OCI-LY7 (cell line): ENCODE data around the gene DOK3. TPM values are rescaled to one million over a fixed set of nuclear protein-coding genes. Genes with fewer than 3 reads are reported as not detected.

Source experiments
- BruUV-seq: library from RNA; stranded (reverse); fragments of 400-500 nt; replicated peaks from 2 replicates; lab custom pipeline; 2021; lab: Mats Ljungman, UMichigan
- CTCF ChIA-PET: fragments of 300-600 bp; sonication (Branson Sonifier 250); formaldehyde crosslinking; loops from one replicate; lab custom pipeline; 2022; ENCODE audit warnings: antibody characterized with exemption; ENCODE audit not compliant: unreplicated experiment; lab: Charles Lee
- POLR2A ChIA-PET: fragments of 300-600 bp; sonication (Branson Sonifier 250); formaldehyde crosslinking; loops from one replicate; lab custom pipeline; 2022; ENCODE audit warnings: antibody characterized with exemption; lab: Charles Lee
- DNase-seq: peaks from one replicate; pipeline ENCODE4 v3.0.0-alpha.2; 2015; ENCODE audit warnings: low spot score
- H2AFZ ChIP-seq: fragments of 200-600 bp; sonication (generic), shearing (Covaris generic); 2 replicates; pipeline ENCODE4 v1.6.1; 2014; ENCODE audit warnings: mild to moderate bottlenecking, antibody characterized with exemption, low read length, moderate library complexity
- H3K27ac ChIP-seq: fragments of 200-600 bp; sonication (generic); 2 replicates; pipeline ENCODE4 v1.5.1; 2014; ENCODE audit warnings: mixed run types, low read depth, mild to moderate bottlenecking, moderate library complexity, low read length, inconsistent platforms; ENCODE audit not compliant: poor library complexity, severe bottlenecking
- H3K36me3 ChIP-seq: fragments of 200-600 bp; sonication (generic); 2 replicates; pipeline ENCODE4 v1.6.1; 2014; ENCODE audit warnings: mild to moderate bottlenecking, antibody characterized with exemption, low read length, moderate library complexity, mixed read lengths; ENCODE audit not compliant: insufficient read depth
- H3K4me1 ChIP-seq: fragments of 200-600 bp; sonication (generic); 2 replicates; pipeline ENCODE4 v1.5.1; 2014; ENCODE audit warnings: mild to moderate bottlenecking, low read length; ENCODE audit not compliant: insufficient read depth, poor library complexity, severe bottlenecking
- H3K4me2 ChIP-seq: fragments of 200-600 bp; sonication (generic); 2 replicates; pipeline ENCODE4 v1.6.1; 2014; ENCODE audit warnings: mild to moderate bottlenecking, low read length
- H3K4me3 ChIP-seq: fragments of 200-600 bp; sonication (generic); 2 replicates; pipeline ENCODE4 v1.5.1; 2014; ENCODE audit warnings: mild to moderate bottlenecking, low read depth, low read length; ENCODE audit not compliant: poor library complexity, severe bottlenecking
- H3K79me2 ChIP-seq: fragments of 200-600 bp; sonication (generic); 2 replicates; pipeline ENCODE4 v1.6.1; 2016; ENCODE audit warnings: low read depth, mild to moderate bottlenecking, low read length, moderate library complexity, mixed read lengths; ENCODE audit not compliant: insufficient read depth
- H3K9me2 ChIP-seq: fragments of 200-600 bp; sonication (generic); 2 replicates; pipeline ENCODE4 v1.6.1; 2016; ENCODE audit warnings: mild to moderate bottlenecking, low read length, mixed read lengths; ENCODE audit not compliant: insufficient read depth
- H3K9me3 ChIP-seq: fragments of 200-600 bp; sonication (generic); 2 replicates; pipeline ENCODE4 v1.6.1; 2014; ENCODE audit warnings: mild to moderate bottlenecking, mixed run types, low read length, mixed read lengths
- H4K20me1 ChIP-seq: fragments of 200-600 bp; sonication (generic); 2 replicates; pipeline ENCODE4 v1.6.1; 2014; ENCODE audit warnings: mild to moderate bottlenecking, antibody characterized with exemption, low read length, moderate library complexity, mixed read lengths; ENCODE audit not compliant: insufficient read depth
- EZH2phosphoT487 ChIP-seq: fragments of 200-600 bp; sonication (generic); IDR thresholded peaks from 2 replicates; pipeline ENCODE4 v1.6.1; 2018; ENCODE audit warnings: low read depth, borderline replicate concordance, mild to moderate bottlenecking, mixed run types, antibody characterized with exemption, low read length, moderate library complexity, mixed read lengths
- intact Hi-C: fragments of 100-400 bp; cut with micrococcal nuclease; formaldehyde crosslinking; loops from one replicate; pipeline ENCODE4 v1.10.0; 2022; ENCODE audit not compliant: unreplicated experiment
- total RNA-seq, 2 experiments: library from RNA; depleted of rRNA in 1 of 2; stranded (reverse); fragments of >200 nt in 1 of 2; shearing (Covaris generic) in 1 of 2; gene quantifications; 2 replicates each; pipeline ENCODE4 v1.2.3, GENCODE V29; 2014 to 2022
- TF ChIP-seq, protein P1 (sequence below): fragments of 200-600 bp; sonication (generic); conservative IDR thresholded peaks from 2 replicates; pipeline ENCODE4 v1.5.1; 2014; ENCODE audit warnings: mild to moderate bottlenecking, antibody characterized with exemption, low read length, moderate library complexity, mixed read lengths

The DOK3 gene
- total RNA-seq, 2 experiments from 2014 or later: 186 to 260 TPM

DNA sequence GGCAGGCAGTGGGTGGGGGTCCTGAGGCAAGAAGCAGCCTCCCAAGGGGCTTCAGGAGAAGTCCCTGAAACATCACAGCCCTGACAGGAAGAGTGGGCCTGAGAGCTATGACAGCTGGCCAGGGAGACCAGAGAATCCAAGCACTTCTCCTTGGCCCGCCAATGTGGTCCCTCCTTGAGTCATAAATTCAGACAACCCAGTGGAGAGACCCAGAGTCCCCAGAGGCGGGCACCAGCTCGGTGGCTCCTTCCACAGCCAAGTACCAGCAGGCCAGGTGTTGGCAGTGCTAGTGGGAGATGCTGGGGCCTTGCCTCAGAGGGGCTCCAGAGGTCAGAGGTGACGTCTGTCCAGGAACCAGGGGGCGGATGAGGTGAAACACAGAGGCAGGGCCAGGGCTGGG is 1.6 kb upstream of the DOK3 start:
- Histone ChIP-seq H3K27ac (peak overlapping the region; percentile 95), H3K9me3 (no peaks in the 10 kb centered on the region), H3K9me2 (no peaks in the 10 kb centered on the region), H3K79me2 (peaks cover 50% of the 10 kb centered on the region), H3K4me2 (peak overlapping the region; percentile 100), H2AFZ (no peak overlapping the region; the same call in 1 of the 2 replicates), H4K20me1 (no peaks in the 10 kb centered on the region), H3K4me3 (peak overlapping the region; percentile 77), H3K36me3 (peaks cover 94% of the 10 kb centered on the region), H3K4me1 (peaks cover 56% of the 10 kb centered on the region)
- no TSS peak for BruUV-seq
- CTCF ChIA-PET: interaction anchor here (0.9 kb wide), 1 partner anchor 81 kb away, joined by 3 read pairs; the partner anchor contains the start of gene TMED9
- TF ChIP-seq, protein P1, sequence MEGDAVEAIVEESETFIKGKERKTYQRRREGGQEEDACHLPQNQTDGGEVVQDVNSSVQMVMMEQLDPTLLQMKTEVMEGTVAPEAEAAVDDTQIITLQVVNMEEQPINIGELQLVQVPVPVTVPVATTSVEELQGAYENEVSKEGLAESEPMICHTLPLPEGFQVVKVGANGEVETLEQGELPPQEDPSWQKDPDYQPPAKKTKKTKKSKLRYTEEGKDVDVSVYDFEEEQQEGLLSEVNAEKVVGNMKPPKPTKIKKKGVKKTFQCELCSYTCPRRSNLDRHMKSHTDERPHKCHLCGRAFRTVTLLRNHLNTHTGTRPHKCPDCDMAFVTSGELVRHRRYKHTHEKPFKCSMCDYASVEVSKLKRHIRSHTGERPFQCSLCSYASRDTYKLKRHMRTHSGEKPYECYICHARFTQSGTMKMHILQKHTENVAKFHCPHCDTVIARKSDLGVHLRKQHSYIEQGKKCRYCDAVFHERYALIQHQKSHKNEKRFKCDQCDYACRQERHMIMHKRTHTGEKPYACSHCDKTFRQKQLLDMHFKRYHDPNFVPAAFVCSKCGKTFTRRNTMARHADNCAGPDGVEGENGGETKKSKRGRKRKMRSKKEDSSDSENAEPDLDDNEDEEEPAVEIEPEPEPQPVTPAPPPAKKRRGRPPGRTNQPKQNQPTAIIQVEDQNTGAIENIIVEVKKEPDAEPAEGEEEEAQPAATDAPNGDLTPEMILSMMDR: no peak
- TF ChIP-seq EZH2phosphoT487: no peak
- POLR2A ChIA-PET: interaction anchor here (1.8 to 4.3 kb wide), 2 partner anchors 9 to 14 kb away, joined by 10 to 24 read pairs; partner anchors contain the start of gene PDLIM7
- intact Hi-C loops: no loop called here
- peak; percentile 32 for DNase-seq

GRCh38 chr5:177510567-177511053 is 984 bp upstream of the DOK3 start:
- no peaks in the 10 kb centered on the region for H3K9me3 ChIP-seq
- BruUV-seq: no TSS peak
- peaks cover 57% of the 10 kb centered on the region for H3K4me1 ChIP-seq
- ChIA-PET POLR2A (interaction anchor here (1.8 to 4.3 kb wide), 2 partner anchors 9 to 14 kb away, joined by 10 to 24 read pairs; partner anchors contain the start of gene PDLIM7), CTCF (interaction anchor here (0.9 to 1.4 kb wide), 3 partner anchors 11 to 121 kb away, joined by 3 to 4 read pairs (median 3); partner anchors contain the start of gene TMED9)
- H2AFZ ChIP-seq: no peak overlapping the region; the same call in 1 of the 2 replicates
- H3K27ac ChIP-seq: peak overlapping the region; percentile 95
- intact Hi-C loops: no loop called here
- no peaks in the 10 kb centered on the region for H3K9me2 ChIP-seq
- H3K36me3 ChIP-seq: peaks cover 92% of the 10 kb centered on the region
- H3K4me2 ChIP-seq: peak overlapping the region; percentile 100
- peaks cover 44% of the 10 kb centered on the region for H3K79me2 ChIP-seq
- TF ChIP-seq, protein P1: peak; percentile 47; the same call in 1 of the 2 replicates
- TF ChIP-seq EZH2phosphoT487: no peak
- H4K20me1 ChIP-seq: no peaks in the 10 kb centered on the region
- peak; percentile 88 for DNase-seq
- H3K4me3 ChIP-seq: peak overlapping the region; percentile 77
